ENCODE measurements around the gene PARD3B. TPM values are rescaled to one million over a fixed set of nuclear protein-coding genes. Genes with fewer than 3 reads are reported as not detected.

The PARD3B gene
- total RNA-seq, 1 donor from 2014 or later = 12.3 TPM

DNA sequence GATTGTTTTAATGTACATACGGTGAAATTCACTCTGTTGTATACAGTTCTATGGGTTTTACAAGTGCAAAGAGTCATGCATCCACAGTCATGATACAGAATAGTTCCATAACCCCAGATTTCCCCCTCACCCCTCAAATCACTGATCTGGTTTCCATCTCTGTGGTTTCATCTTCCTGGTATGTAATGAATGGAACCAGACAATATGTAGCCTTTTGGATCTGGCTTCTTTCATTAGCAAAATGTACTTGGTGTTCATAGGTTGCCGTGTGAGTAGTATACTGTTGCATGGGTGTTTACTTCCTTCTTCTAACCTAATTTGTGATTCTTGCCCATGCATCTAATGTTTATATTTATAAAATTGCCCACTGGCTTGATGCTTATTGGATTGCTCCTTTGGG, 838.3 kb downstream of the PARD3B start:
- no peak for DNase-seq (ENCODE audit: extremely low spot score in 2 of 2)
- intact Hi-C loops (cut with DNase I) = no loop called here
- Histone ChIP-seq H3K36me3 (no peaks in the 10 kb centered on the region), H3K27ac (no peak overlapping the region), H3K27me3 (no peaks in the 10 kb centered on the region), H3K4me3 (no peak overlapping the region), H3K4me1 (no peaks in the 10 kb centered on the region), H3K9me3 (no peaks in the 10 kb centered on the region)
- TF ChIP-seq POLR2AphosphoS5 (IDR thresholded peaks at IDR 0.05; ENCODE audit: insufficient read depth in 1 of 2, low read depth in 1 of 2) (no peak), POLR2A (IDR thresholded peaks at IDR 0.05) (no peak)
- TF ChIP-seq, protein P1, sequence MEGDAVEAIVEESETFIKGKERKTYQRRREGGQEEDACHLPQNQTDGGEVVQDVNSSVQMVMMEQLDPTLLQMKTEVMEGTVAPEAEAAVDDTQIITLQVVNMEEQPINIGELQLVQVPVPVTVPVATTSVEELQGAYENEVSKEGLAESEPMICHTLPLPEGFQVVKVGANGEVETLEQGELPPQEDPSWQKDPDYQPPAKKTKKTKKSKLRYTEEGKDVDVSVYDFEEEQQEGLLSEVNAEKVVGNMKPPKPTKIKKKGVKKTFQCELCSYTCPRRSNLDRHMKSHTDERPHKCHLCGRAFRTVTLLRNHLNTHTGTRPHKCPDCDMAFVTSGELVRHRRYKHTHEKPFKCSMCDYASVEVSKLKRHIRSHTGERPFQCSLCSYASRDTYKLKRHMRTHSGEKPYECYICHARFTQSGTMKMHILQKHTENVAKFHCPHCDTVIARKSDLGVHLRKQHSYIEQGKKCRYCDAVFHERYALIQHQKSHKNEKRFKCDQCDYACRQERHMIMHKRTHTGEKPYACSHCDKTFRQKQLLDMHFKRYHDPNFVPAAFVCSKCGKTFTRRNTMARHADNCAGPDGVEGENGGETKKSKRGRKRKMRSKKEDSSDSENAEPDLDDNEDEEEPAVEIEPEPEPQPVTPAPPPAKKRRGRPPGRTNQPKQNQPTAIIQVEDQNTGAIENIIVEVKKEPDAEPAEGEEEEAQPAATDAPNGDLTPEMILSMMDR (IDR thresholded peaks at IDR 0.05) = no peak

DNA sequence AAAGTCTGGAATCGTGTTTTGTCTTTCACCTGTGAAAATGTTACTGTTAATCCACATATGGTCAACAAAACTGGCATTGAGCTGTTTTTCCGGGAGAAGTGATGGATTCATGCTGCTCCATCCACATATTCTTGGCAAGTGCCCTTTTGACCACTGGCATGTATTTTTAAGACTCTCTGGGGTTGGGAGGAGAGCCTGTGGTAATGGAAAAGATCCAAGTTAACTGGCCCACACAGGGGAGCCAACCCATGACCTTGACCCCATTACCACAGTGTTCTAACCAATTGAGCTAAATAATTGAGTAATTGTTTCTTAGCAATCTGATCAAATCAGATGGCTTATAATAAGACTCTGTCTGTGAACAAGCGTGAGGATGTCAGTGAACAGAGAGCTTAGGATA, 840.8 kb downstream of the PARD3B start:
- no peak overlapping the region for H3K4me3 ChIP-seq
- H3K36me3 ChIP-seq = no peaks in the 10 kb centered on the region
- no peak for DNase-seq (ENCODE audit: extremely low spot score in 2 of 2)
- no peak overlapping the region for H3K27ac ChIP-seq
- intact Hi-C loops (cut with DNase I) = no loop called here
- no peaks in the 10 kb centered on the region for H3K27me3 ChIP-seq
- no peaks in the 10 kb centered on the region for H3K4me1 ChIP-seq
- TF ChIP-seq POLR2AphosphoS5 (IDR thresholded peaks at IDR 0.05; ENCODE audit: insufficient read depth in 1 of 2, low read depth in 1 of 2) = no peak
- TF ChIP-seq, protein P1 (IDR thresholded peaks at IDR 0.05) = no peak
- no peak for TF ChIP-seq POLR2A (IDR thresholded peaks at IDR 0.05)
- H3K9me3 ChIP-seq = no peaks in the 10 kb centered on the region

DNA sequence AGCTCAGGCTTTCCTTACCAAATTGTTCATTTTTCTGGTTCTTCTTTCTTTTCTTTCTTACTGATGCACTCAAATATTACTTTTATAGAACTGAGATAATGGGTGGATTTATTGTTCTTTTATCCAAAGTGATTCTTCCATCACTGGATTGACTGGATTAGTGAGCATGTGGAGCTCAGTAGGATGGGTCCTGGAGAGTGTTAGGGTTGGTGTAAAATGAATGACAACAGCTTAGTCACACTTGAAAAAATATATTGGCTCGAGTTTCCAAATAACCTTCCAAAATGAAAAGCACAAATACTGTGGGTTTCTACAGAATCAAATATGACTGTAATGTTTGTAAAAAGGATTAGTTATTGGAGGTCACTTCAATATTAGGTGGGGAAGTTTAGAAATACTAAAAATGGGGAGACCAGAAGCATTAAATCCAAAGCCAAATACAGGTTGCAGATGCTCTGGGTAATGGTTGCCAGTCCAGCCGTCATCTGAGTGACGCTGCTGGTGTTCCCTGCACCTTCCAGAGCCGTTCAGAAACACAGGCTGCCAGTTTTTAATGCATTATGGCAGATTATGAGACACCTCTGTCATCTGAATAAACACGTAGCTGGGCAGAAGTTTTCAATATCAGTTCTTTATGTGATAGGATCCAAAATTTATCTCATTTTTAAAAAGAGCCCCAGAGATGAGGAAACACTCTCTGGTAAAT, 842.2 kb downstream of the PARD3B start:
- Histone ChIP-seq H3K9me3 (no peaks in the 10 kb centered on the region), H3K4me1 (no peaks in the 10 kb centered on the region), H3K36me3 (no peaks in the 10 kb centered on the region), H3K27me3 (no peaks in the 10 kb centered on the region), H3K4me3 (no peak overlapping the region), H3K27ac (no peak overlapping the region)
- intact Hi-C loops (cut with DNase I) = no loop called here
- no peak for DNase-seq (ENCODE audit: extremely low spot score in 2 of 2)
- no peak for TF ChIP-seq POLR2A (IDR thresholded peaks at IDR 0.05)
- TF ChIP-seq POLR2AphosphoS5 (IDR thresholded peaks at IDR 0.05; ENCODE audit: insufficient read depth in 1 of 2, low read depth in 1 of 2) = no peak
- TF ChIP-seq, protein P1 (IDR thresholded peaks at IDR 0.05) = no peak

DNA sequence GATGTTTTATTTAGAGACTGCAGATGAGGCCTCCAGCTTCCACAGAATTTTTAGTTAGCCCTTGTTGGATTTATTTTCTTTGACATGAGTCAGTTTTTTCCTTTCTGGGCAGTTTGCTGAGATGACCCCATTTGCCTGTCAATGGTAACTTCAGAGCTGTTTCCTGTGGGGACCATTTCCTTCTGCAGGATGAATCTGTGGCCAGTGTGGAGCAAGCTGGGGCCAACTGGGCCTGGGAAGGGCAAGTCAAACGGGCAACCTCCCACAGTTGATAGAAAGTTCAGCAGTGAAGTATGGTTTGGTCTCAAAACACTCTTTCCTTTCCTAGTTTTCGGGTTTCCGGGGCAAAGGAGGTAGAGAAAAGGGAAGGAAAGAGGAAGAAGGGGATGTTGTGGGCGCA, 845.6 kb downstream of the PARD3B start:
- no peaks in the 10 kb centered on the region for H3K27me3 ChIP-seq
- no peaks in the 10 kb centered on the region for H3K4me1 ChIP-seq
- no peaks in the 10 kb centered on the region for H3K36me3 ChIP-seq
- no peak overlapping the region for H3K4me3 ChIP-seq
- TF ChIP-seq POLR2A (IDR thresholded peaks at IDR 0.05) = no peak
- no peak for TF ChIP-seq POLR2AphosphoS5 (IDR thresholded peaks at IDR 0.05; ENCODE audit: insufficient read depth in 1 of 2, low read depth in 1 of 2)
- TF ChIP-seq, protein P1 (IDR thresholded peaks at IDR 0.05) = no peak
- no peak for DNase-seq (ENCODE audit: extremely low spot score in 2 of 2)
- no peaks in the 10 kb centered on the region for H3K9me3 ChIP-seq
- intact Hi-C loops (cut with DNase I) = no loop called here
- no peak overlapping the region for H3K27ac ChIP-seq

DNA sequence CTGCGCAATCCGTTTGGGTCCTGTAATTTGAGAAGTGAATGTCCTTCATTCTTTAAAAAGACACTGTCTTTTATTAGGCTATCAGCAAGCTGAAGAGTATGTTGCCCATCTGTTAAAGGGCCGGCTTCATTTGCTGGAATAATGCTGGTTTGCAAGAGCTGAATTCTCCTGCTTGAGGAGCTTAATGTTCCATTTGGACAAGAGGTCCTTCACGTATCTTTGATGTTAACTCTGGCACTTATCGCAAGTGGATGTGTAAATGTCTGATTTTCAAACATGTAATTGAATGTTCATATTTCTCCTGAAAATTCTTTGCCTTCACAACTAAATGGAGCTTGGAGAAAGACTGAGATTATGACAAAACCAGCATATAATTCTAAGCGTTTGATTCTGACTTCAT, 856.2 kb downstream of the PARD3B start:
- Histone ChIP-seq H3K9me3 (no peaks in the 10 kb centered on the region), H3K4me1 (no peaks in the 10 kb centered on the region), H3K27ac (no peak overlapping the region), H3K4me3 (no peak overlapping the region), H3K36me3 (no peaks in the 10 kb centered on the region), H3K27me3 (no peaks in the 10 kb centered on the region)
- no peak for DNase-seq (ENCODE audit: extremely low spot score in 2 of 2)
- intact Hi-C loops (cut with DNase I) = no loop called here
- TF ChIP-seq POLR2AphosphoS5 (IDR thresholded peaks at IDR 0.05; ENCODE audit: insufficient read depth in 1 of 2, low read depth in 1 of 2) (no peak), POLR2A (IDR thresholded peaks at IDR 0.05) (no peak)
- TF ChIP-seq, protein P1 (IDR thresholded peaks at IDR 0.05) = no peak
